NCI-H526 treated with DMSO at 0.1 percent for 48 hours (cell line): ENCODE measurements around the gene ZNF808.
"Not testable (repeated sequence)": the region's sequence is repeated elsewhere in the genome, so short reads cannot be mapped to it uniquely, and the experiment has no call there.

ENCODE experiments used
- DNase-seq: peaks from one replicate; lab custom pipeline; 2025; lab: John Stamatoyannopoulos, UW

Gene ZNF808

DNA sequence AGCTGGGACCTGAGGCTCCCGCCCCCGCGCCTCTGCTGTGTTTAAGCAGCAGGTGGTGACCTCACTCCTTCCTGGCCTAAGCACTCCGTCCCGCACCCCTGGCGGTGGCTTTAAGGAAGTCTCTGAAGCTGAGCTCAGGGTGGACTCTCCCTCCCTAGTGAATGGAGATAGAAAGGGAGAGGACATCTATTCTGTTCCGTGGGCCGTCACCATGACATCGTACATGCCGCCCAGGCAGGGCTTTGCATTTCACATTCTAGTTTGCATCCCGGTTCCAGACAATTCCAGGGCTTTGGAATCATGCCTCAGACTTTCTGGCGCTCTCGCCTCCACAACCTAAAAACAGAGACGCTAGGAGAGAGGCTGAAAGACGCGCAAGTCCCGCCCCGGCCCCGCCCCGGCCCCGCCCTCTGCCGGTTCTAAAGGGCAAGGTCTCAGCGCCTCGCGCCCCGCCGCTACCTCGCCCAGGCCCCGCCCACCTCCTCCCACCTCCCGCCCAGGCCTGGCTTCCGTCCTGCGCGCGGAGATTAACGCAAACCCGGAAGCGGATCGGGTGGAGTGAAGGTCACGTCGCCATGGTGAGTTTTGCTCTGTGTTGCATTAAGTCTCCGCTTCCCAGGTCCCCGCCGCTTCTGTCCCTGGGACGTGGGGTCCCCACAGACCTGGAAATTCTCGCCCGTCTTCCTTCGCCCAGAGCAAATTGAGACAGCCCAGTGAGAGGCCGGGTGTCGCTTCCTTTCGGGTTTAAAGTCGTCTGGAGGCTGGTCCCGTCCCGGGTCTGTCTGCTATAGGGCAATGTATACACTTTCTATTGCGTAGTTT is at the start of gene ZNF808:
Gene ZNF808 (plus strand): TSS at position 535 of the 822 bp plus-strand sequence. CDS start 15,617 bp downstream, outside the sequence.
- DNase-seq: peak; percentile 98

DNA sequence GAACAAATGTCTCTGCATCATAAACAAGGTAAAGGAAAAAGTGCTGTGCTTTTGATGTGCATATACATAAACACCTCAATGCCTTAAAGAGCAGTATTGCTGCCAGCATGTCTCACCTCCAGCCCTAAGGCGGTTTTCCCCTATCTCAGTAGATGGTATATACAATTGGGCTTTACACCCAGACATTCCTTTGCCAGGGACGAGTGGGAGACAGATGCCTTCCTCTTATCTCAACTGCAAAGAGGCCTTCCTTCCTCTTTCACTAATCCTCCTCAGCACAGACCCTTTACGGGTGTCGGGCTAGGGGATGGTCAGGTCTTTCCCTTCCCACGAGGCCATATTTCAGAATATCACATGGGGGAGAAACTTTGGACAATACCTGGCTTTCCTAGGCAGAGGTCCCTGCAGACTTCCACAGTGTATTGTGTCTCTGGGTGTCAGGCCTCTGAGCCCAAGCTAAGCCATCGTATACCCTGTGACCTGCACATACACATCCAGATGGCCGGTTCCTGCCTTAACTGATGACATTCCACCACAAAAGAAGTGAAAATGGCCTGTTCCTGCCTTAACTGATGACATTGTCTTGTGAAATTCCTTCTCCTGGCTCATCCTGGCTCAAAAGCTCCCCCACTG is 43.2 kb upstream of the ZNF808 start:
- not testable (repeated sequence) for DNase-seq

DNA sequence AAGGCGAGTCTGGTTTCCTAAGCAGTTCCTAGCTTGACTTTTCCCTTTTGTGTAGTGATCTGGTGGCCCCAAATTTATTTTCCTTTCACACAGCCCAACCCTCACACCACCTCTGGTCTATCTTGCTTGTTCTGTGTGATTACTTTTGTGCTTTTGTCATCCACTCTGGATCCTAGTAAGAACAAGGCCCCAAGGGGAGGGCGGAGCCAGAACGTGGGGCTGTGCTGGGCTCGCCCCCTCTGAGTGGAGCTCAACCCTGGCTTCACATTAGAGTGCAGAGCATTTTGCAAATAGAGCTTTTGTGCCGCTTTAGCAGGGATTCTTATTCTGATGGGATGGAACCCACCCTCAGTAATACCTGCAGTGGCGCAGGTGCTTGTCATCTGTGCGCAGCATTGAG is 42.4 kb upstream of the ZNF808 start:
- not testable (repeated sequence) for DNase-seq

DNA sequence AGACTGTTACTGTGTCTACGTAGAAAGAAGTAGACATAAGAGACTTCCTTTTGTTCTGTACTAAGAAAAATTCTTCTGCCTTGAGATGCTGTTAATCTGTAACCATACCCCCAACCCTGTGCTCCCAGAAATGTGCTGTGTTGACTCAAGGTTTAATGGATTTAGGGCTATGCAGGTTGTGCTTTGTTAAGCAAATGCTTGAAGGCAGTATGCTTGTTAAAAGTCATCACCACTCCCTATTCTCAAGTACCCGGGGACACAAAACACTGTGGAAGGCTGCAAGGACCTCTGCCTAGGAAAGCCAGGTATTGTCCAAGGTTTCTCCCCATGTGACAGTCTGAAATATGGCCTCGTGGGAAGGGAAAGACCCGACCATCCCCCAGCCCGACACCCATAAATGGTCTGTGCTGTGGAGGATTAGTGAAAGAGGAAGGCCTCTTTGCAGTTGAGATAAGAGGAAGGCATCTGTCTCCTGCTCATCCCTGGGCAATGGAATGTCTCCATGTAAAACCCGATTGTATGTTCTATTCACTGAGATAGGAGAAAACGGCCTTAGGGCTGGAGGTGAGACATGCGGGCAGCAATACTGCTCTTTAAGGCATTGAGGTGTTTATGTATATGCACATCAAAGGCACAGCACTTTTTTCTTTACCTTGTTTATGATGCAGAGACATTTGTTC is 41.8 kb upstream of the ZNF808 start:
- DNase-seq: not testable (repeated sequence)

DNA sequence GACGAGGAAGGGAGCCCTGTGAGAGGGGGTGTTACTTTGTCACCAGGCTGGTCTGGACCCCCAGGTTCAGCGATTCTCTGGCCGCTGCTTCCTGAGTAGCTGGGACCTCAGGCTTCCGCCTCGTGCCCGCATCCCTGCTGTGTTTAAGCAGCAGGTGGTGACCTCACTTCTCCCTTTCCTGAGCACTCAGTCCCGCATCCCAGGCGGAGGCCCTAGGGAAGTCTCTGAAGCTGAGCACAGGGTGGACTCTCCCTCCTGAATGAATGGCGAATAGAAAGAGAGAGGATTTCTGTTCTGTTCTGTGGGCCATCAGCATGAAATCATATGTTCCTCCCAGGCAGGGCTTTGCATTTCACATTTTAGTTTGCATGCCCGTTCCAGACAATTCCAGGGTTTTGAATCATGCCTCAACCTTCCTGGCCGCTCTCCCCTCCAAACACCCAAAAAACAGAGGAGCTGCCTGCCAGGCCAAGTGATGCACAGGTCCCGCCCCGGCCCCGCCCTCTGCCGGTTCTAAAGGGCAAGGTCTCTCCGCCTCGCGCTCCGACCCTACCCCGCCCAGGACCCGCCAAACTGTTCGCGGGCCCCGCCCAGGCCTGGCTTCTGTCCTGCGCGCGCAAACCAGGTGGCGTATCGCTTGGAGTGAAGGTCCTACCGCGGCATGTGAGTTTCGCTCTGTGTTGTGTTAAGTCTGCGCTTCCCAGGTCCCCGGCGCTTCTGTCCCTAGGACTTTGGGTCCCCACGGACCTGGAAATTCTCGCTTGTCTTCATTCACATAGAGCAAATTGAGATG is 35.1 kb upstream of the ZNF808 start:
- DNase-seq: peak; percentile 75

DNA sequence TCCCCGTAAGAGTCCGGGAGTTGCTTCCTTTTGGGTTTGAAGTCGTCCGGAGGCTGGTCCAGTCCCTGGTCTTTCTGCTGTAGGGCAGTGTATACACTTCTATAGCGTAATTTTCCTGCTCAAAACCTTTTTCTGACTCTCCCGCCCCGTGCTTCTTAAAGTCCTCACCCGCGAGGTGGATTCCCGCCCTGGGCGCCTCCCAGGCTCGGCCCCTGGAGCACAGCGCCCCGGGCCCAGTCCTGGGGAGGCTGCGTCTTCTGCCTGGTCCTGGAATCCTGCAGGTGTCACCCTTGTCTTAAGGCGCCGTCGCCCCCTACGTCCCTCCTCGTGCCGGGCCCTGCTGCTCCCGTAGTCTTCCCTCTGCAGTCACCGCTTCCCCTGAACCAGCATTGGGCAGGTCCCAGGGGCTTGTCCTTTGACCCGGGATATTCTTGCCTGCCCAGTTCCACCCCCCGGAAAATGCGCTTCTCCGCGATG is 34.4 kb upstream of the ZNF808 start:
- DNase-seq: peak; percentile 61

DNA sequence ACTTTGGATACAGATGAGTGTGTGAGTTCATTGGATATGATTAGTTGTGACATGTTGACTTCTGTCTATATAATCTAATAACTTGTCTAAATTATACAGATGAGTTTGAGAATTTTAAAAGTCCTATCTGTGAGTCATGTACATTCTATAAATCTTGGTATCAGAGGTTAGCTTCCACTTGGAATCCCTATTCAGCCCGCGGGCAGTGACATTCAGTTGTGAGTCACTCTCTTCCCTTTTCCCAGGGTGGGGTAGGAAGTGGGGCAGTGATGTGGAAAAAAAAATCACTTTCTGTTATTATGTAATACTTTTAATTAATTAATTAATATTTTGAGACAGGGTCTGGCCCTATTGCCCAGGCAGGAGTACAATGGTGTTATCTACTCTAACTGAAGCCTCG is 33.0 kb upstream of the ZNF808 start:
- DNase-seq: no peak

DNA sequence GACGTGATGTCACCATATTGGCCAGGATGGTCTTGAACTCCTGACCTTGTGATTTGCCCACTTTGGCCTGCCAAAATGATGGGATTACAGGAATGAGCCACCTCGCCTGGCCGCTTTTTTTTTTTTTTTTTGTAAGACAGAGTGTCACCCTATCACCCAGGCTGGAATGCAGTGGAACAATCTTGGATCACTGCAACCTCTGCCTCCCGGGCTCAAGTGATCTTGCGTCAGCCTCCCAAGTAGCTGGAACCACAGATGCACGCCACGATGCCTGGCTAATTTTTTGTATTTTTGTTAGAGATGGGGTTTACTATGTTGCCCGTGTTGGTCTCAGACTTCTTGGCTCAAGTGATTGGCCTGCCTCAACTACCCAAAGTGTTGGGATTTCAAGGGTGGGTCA is 28.9 kb upstream of the ZNF808 start:
- no peak for DNase-seq

DNA sequence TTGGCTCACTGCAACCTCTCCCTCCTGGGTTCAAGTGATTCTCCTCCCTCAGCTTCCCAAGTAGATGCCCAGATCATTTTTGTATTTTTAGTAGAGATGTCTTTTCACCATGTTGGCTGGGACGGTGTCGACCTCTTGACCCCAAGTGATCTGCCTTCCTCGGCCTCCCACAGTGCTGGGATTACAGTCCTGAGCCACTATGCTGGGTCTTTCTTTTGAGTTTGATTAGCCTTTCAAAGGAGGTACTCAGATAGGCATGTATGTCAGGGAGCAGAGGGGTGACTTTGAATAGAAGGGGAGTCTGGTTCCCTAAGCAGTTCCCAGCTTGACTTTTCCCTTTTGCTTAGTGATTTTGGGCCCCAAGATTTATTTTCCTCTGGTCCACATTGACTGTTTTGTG is 27.0 kb upstream of the ZNF808 start:
- DNase-seq: not testable (repeated sequence)

DNA sequence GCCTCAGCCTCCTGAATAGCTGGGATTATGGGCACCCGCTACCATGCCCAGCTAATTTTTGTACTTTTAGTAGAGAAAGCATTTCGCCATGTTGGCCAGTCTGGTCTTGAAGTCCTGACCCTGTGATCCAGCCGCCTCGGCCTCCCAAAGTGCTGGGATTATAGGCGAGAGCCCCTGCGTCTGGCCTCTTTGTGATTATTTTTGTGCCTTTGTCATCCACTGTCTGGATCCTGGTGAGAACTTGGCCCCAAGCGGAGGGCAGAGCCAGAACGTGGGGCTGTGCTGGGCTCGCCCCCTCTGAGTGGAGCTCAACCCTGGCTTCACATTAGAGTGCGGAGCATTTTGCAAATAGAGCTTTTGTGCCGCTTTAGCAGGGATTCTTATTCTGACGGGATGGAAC is 26.5 kb upstream of the ZNF808 start:
- DNase-seq: not testable (repeated sequence)

DNA sequence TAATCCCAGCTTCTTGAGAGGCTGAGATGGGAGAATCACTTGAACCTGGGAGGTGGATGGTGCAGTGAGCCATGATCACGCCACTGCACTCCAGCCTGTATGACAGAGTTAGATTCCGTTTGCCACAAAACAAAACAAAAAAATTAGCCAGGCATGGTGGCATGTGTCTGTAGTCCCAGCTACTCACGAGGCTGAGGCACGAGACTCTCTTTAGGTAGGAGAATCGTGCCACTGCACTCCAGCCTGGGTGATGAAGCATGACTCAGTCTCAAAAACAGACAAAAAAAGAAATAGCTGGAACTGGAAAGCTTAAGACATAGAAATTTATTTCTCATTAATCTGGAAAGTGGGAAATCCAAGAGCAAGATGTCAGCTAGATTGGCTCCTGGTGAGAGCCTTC is 20.2 kb upstream of the ZNF808 start:
- DNase-seq: no peak

DNA sequence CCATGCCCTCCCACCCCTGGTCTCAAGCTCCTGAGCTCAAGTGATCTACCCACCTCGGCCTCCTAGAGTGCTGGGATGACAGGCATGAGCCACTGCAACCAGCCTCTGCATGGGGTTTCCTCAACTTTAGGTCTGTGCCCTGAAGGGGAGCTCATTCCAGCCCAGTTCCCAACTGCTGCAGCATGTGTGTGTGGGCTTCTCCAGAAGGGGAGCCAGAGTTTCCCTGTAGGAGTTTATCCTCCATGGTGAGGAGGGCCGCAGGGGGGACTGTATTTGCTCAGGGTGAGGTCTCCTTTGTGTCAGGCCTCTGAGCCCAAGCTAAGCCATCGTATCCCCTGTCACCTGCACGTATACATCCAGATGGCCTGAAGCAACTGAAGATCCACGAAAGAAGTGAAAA is 11.3 kb upstream of the ZNF808 start:
- DNase-seq: no peak

DNA sequence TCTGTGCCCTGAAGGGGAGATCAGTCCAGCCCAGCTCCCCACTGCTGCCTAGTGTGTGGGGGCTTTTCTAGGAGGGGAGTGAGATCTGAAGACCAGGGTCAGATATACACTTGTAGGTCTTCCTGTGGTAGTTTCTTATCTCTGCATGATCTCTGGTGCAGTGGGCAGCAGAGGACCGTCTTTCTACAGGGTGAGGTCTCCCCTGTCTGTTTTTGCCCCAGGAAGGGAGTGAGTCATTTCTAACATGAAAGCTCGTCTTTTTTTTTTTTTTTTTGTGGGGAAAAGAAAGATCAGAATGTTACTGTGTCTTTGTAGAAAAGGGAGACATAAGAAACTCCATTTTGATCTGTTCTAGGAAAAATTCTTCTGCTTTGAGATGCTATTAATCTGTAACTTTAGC is 8.8 kb upstream of the ZNF808 start:
- DNase-seq: no peak

DNA sequence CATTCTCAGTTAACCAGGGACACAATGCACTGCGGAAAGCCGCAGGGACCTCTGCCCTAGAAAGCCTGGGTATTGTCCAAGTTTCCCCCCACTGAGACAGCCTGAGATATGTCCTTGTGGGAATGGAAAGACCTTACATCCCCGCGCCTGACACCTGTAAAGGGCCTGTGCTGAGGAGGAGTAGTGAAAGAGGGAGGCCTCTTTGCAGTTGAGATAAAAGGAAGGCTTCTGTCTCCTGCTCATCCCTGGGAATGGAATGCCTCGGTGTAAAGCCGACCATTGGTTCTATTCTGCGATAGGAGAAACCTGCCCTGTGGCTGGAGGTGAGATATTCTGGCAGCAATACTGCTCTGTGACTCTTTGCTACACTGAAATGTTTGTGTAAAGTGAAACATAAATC is 8.3 kb upstream of the ZNF808 start:
- not testable (repeated sequence) for DNase-seq

DNA sequence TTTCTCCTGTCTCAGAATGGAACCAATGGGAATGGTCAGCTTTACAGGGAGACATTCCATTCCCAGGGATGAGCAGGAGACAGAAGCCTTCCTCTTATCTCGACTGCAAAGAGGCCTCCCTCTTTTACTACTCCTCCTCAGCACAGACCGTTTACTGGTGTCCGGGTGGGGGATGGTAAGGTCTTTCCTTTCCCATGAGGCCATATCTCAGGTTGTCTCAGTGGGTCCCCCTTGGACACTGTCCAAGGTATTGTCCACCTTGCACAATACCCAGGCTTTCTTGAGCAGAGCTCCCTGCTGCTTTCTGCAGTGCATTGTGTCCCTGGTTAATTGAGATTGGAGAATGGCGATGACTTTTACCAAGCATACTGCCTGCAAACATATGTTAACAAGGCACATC is 7.5 kb upstream of the ZNF808 start:
- no peak for DNase-seq

DNA sequence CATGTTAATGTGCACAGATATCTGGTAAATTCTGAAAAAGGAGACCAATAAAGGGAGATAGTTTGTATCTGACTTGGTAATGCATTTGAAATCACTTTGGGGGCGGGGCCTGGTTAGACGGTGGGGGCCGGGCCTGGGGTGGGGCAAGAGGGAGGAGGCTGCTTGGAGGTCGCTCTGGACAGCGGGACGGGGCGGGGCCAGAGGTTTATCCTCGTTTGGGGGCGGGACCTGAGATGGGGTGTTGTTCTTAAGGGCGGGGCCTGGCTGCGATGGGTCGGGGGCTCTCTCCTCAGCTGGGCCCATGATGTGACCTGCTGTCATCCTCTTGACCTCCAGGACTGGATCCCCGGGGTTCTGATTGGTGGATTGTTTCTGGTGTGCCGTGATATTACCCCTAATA is 4.9 kb upstream of the ZNF808 start:
- DNase-seq: no peak

DNA sequence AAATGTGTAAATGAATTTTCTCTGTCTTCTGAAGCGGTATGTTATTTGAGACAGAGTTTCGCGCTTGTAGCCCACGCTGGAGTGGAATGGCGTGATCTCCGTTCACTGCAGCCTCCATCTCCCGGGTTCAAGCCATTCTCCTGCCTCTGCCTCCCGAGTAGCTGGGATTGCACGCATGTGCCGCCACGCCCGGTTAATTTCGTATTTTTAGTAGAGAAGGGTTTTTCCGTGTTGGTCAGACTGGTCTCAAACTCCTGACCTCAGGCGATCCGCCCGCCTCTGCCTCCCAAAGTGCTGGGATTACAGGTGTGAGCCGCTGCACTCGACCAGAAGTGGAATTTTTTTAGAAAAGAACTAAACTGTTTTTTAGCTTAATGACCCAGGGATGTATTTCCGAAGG is 3.4 kb upstream of the ZNF808 start:
- no peak for DNase-seq

DNA sequence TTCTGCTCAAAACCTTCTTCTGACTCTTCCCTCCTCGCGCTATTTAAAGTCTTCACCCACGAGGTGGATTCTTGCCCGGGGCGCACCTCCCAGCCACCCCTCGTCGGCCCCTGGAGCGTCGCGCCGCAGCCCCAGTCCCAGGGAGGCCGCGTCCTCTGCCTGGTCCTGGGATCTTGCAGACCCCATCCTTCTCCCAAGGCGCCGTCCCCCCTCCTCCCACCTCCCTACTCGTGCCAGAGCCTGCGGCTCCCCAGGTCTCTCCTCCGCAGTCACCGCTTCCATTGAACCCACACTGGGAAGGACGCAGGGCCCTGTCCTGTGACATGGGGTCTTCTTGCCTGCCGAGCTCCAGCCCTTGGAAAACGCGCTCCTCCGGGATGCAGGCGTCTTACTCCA is 486 bp downstream of the ZNF808 start:
- DNase-seq: peak; percentile 42

DNA sequence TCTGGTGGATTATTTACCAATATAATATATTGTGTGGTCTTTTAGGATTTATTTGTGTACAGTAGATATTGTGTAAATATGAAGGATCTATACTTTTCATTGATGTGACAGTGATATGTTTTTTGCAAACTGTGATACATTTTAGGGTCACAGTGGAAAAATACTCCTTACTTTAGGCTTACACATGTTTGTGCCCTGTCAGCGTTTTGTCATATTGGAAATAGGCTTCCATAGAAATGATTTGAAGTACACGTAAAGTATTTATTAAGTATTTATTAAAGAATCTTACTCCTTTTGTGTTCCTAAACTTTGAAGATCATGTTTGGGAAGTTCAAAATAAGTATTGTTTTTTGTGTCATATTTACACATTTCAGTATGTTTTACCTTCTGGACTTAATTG is 5.0 kb downstream of the ZNF808 start:
- no peak for DNase-seq

DNA sequence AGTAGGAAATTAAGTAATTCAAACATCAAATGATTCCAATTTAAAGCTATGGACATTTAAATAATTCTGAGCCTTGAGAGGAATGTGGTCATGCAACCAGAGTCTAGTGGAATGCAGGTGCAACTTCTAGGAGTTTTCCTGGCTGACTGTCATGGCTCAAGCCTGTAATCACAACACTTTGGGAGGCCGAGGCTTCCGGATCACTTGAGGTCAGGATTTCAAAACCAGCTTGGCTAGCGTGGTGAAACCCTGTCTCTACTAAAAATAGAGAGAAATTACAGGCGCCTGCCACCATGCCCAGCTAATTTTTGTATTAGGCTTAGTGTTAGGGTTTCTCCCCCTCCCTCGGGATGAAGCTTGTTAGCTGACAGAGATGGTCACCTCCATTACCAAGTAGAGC is 6.4 kb downstream of the ZNF808 start:
- DNase-seq: no peak

DNA sequence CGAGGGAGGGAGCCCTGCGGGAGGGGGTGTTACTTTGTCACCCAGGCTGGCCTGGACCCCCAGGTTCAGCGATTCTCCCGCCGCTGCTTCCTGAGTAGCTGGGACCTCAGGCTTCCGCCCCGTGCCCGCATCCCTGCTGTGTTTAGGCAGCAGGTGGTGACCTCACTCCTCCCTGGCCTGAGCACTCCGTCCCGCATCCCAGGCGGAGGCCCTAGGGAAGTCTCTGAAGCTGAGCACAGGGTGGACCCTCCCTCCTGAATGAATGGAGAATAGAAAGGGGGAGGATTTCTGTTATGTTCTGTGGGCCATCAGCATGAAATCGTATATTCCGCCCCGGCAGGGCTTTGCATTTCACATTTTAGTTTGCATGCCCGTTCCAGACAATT is 7.9 kb downstream of the ZNF808 start:
- DNase-seq: not testable (repeated sequence)
